ENCODE data around the gene CHERP.
"Not testable (repeated sequence)": the region's sequence is repeated elsewhere in the genome, so short reads cannot be mapped to it uniquely, and the experiment has no call there.

Gene CHERP

GRCh38 chr19:16544473-16545231 is 2.4 kb upstream of the CHERP start:
- in situ Hi-C loops (cut with MboI; ENCODE audit: low sequenced_read_pairs): no loop called here

GRCh38 chr19:16543734-16544133 is 1.5 kb upstream of the CHERP start:
- in situ Hi-C loops (cut with MboI; ENCODE audit: low sequenced_read_pairs): not testable (repeated sequence)

GRCh38 chr19:16542910-16543472 is 754 bp upstream of the CHERP start:
- in situ Hi-C loops (cut with MboI; ENCODE audit: low sequenced_read_pairs): no loop called here

GRCh38 chr19:16541526-16542044 is 652 bp downstream of the CHERP start:
- in situ Hi-C loops (cut with MboI; ENCODE audit: low sequenced_read_pairs): no loop called here

- in situ Hi-C loops (cut with MboI; ENCODE audit: low sequenced_read_pairs): no loop called here
These were observed 1.3 kb downstream of the CHERP start for GRCh38 chr19:16540948-16541347.

GRCh38 chr19:16537111-16537510 is 5.1 kb downstream of the CHERP start:
- in situ Hi-C loops (cut with MboI; ENCODE audit: low sequenced_read_pairs): no loop called here

GRCh38 chr19:16536130-16536529 is 6.1 kb downstream of the CHERP start:
- in situ Hi-C loops (cut with MboI; ENCODE audit: low sequenced_read_pairs): no loop called here

GRCh38 chr19:16535381-16535780 is 6.9 kb downstream of the CHERP start:
- in situ Hi-C loops (cut with MboI; ENCODE audit: low sequenced_read_pairs): no loop called here

GRCh38 chr19:16532440-16533234 is 9.6 kb downstream of the CHERP start:
- in situ Hi-C loops (cut with MboI; ENCODE audit: low sequenced_read_pairs): no loop called here

- in situ Hi-C loops (cut with MboI; ENCODE audit: low sequenced_read_pairs): no loop called here
These were observed 10.9 kb downstream of the CHERP start for GRCh38 chr19:16531380-16531669.

- in situ Hi-C loops (cut with MboI; ENCODE audit: low sequenced_read_pairs): no loop called here
These were observed 11.5 kb downstream of the CHERP start for GRCh38 chr19:16530540-16531379.

- in situ Hi-C loops (cut with MboI; ENCODE audit: low sequenced_read_pairs): no loop called here
These were observed 12.6 kb downstream of the CHERP start for GRCh38 chr19:16529466-16530144.

- in situ Hi-C loops (cut with MboI; ENCODE audit: low sequenced_read_pairs): no loop called here
These were observed 14.2 kb downstream of the CHERP start for GRCh38 chr19:16527971-16528521.

GRCh38 chr19:16527334-16527935 is 14.8 kb downstream of the CHERP start:
- in situ Hi-C loops (cut with MboI; ENCODE audit: low sequenced_read_pairs): no loop called here

- in situ Hi-C loops (cut with MboI; ENCODE audit: low sequenced_read_pairs): no loop called here
These were observed 16.3 kb downstream of the CHERP start for GRCh38 chr19:16525751-16526481.

GRCh38 chr19:16524991-16525734 is 17.1 kb downstream of the CHERP start:
- in situ Hi-C loops (cut with MboI; ENCODE audit: low sequenced_read_pairs): no loop called here

- in situ Hi-C loops (cut with MboI; ENCODE audit: low sequenced_read_pairs): no loop called here
These were observed 19.5 kb downstream of the CHERP start for GRCh38 chr19:16522559-16523377.

Data from HL-60/S4 treated with phorbol 12-myristate 13-acetate at 8.2 ng/mL for 4 days and 3 days (cell line).